ENCODE data around the gene CASQ1.
A peak's percentile ranks its signal among the peaks of the same experiment; 100 is the strongest.

Gene CASQ1

GRCh38 chr1:160204526-160205241, 14.3 kb downstream of the CASQ1 start:
- no peak for DNase-seq (ENCODE audit: extremely low read depth in 1 of 2, low read depth in 1 of 2)

GRCh38 chr1:160205242-160206035, 15.1 kb downstream of the CASQ1 start, which contains the start of gene PEA15:
Gene PEA15 (plus strand): TSS chr1:160205384. CDS start chr1:160211545, 6,161 bp downstream.
- peak; percentile 53 to 60 for DNase-seq (ENCODE audit: extremely low read depth in 1 of 2, low read depth in 1 of 2)

GRCh38 chr1:160206036-160206389, 15.6 kb downstream of the CASQ1 start:
- DNase-seq (ENCODE audit: extremely low read depth in 1 of 2, low read depth in 1 of 2) = peak; percentile 22 to 47

GRCh38 chr1:160206421-160207117, 16.2 kb downstream of the CASQ1 start:
- no peak for DNase-seq (ENCODE audit: extremely low read depth in 1 of 2, low read depth in 1 of 2)

GRCh38 chr1:160207118-160207650, 16.8 kb downstream of the CASQ1 start:
- DNase-seq (ENCODE audit: extremely low read depth in 1 of 2, low read depth in 1 of 2) = no peak

GRCh38 chr1:160207771-160208556, 17.6 kb downstream of the CASQ1 start:
- no peak for DNase-seq (ENCODE audit: extremely low read depth in 1 of 2, low read depth in 1 of 2)

- DNase-seq (ENCODE audit: extremely low read depth in 1 of 2, low read depth in 1 of 2) = no peak
Measured at GRCh38 chr1:160208557-160209320, 18.4 kb downstream of the CASQ1 start.

GRCh38 chr1:160209321-160210046, 19.1 kb downstream of the CASQ1 start:
- no peak for DNase-seq (ENCODE audit: extremely low read depth in 1 of 2, low read depth in 1 of 2)

- no peak for DNase-seq (ENCODE audit: extremely low read depth in 1 of 2, low read depth in 1 of 2)
Measured at GRCh38 chr1:160210561-160210960, 20.2 kb downstream of the CASQ1 start.

- DNase-seq (ENCODE audit: extremely low read depth in 1 of 2, low read depth in 1 of 2) = no peak
Measured at GRCh38 chr1:160211046-160211790, 20.8 kb downstream of the CASQ1 start.

GRCh38 chr1:160214481-160215140, 24.2 kb downstream of the CASQ1 start:
- no peak for DNase-seq (ENCODE audit: extremely low read depth in 1 of 2, low read depth in 1 of 2)

- DNase-seq (ENCODE audit: extremely low read depth in 1 of 2, low read depth in 1 of 2) = no peak
Measured at GRCh38 chr1:160216301-160216700, 25.9 kb downstream of the CASQ1 start.

GRCh38 chr1:160217481-160218051, 27.2 kb downstream of the CASQ1 start:
- no peak for DNase-seq (ENCODE audit: extremely low read depth in 1 of 2, low read depth in 1 of 2)

GRCh38 chr1:160219062-160219929, 28.9 kb downstream of the CASQ1 start:
- no peak for DNase-seq (ENCODE audit: extremely low read depth in 1 of 2, low read depth in 1 of 2)

GRCh38 chr1:160220301-160220700, 29.9 kb downstream of the CASQ1 start:
- DNase-seq (ENCODE audit: extremely low read depth in 1 of 2, low read depth in 1 of 2) = no peak

- DNase-seq (ENCODE audit: extremely low read depth in 1 of 2, low read depth in 1 of 2) = no peak
Measured at GRCh38 chr1:160221089-160221488, 30.7 kb downstream of the CASQ1 start.

- DNase-seq (ENCODE audit: extremely low read depth in 1 of 2, low read depth in 1 of 2) = no peak
Measured at GRCh38 chr1:160222546-160222945, 32.2 kb downstream of the CASQ1 start.

All from stimulated activated CD8-positive, alpha-beta memory T cell treated with anti-CD3 and anti-CD28 coated beads, Interleukin-7, amount 100 ng/mL, for 48 hours (primary cell).